HEK293 (cell line): ENCODE measurements around the gene NTMT1.

ENCODE experiments used
- CTCF ChIA-PET: fragments of 350-600 bp; formaldehyde crosslinking; extraction: SDS; loops from one replicate; lab custom pipeline; 2021; ENCODE audit warnings: antibody characterized with exemption; lab: Yijun Ruan, JAX
- POLR2A ChIA-PET: fragments of 300-600 bp; formaldehyde crosslinking; extraction: SDS; loops from one replicate; lab custom pipeline; 2020; ENCODE audit warnings: antibody characterized with exemption, inconsistent platforms; lab: Yijun Ruan, JAX
- H3K27ac ChIP-seq: fragments of 200-500 bp; sonication (Bioruptor generic); 2 replicates; pipeline ENCODE4 v1.5.1; 2014; ENCODE audit warnings: low read depth, low read length, control low read depth, inconsistent platforms; ENCODE audit errors: extremely low read depth
- H3K36me3 ChIP-seq, 2 experiments: fragments of 200-500 bp in 1 of 2; sonication (Bioruptor generic) in 1 of 2; 1 replicate in 1 of 2; 2 replicates in 1 of 2; pipeline ENCODE4 v1.5.1; 2014 to 2017; ENCODE audit warnings: inconsistent platforms in 2 of 2, low read length in 2 of 2; ENCODE audit not compliant: control insufficient read depth in 2 of 2, insufficient read depth in 1 of 2
- H3K4me1 ChIP-seq: fragments of 200-500 bp; sonication (Bioruptor generic); 2 replicates; pipeline ENCODE4 v1.5.1; 2014; ENCODE audit warnings: mild to moderate bottlenecking, low read length, inconsistent platforms; ENCODE audit not compliant: control insufficient read depth, insufficient read depth
- H3K4me3 ChIP-seq: 2 replicates; pipeline ENCODE4 v1.5.1; 2011; ENCODE audit warnings: low read depth, mild to moderate bottlenecking, control low read depth, low read length, moderate library complexity
- H3K9me3 ChIP-seq: fragments of 200-500 bp; sonication (Bioruptor generic); 2 replicates; pipeline ENCODE4 v1.5.1; 2014; ENCODE audit warnings: low read depth, low read length, inconsistent platforms; ENCODE audit not compliant: control insufficient read depth, insufficient read depth
- ATF2 ChIP-seq: fragments of 450-650 bp; formaldehyde crosslinking; IDR thresholded peaks from 2 replicates; pipeline ENCODE4 v1.5.1; 2016; ENCODE audit warnings: missing biosample characterization, missing genetic modification characterization, low read depth
- SP7 ChIP-seq: fragments of 450-650 bp; formaldehyde crosslinking; IDR thresholded peaks from 2 replicates; pipeline ENCODE4 v1.5.1; 2016; ENCODE audit warnings: missing biosample characterization, missing genetic modification characterization
- TRIM28 ChIP-seq: IDR thresholded peaks from 2 replicates; pipeline ENCODE4 v1.6.1; 2011; ENCODE audit warnings: low read length, control low read depth, borderline replicate concordance
- ZBTB17 ChIP-seq: fragments of 450-650 bp; formaldehyde crosslinking; IDR thresholded peaks from 2 replicates; pipeline ENCODE4 v1.5.1; 2016; ENCODE audit warnings: missing biosample characterization, missing genetic modification characterization
- ZBTB7A ChIP-seq: fragments of 450-650 bp; formaldehyde crosslinking; IDR thresholded peaks from 2 replicates; pipeline ENCODE4 v1.5.1; 2016; ENCODE audit warnings: low read depth, missing biosample characterization, missing genetic modification characterization
- ZNF169 ChIP-seq: fragments of 450-650 bp; formaldehyde crosslinking; IDR thresholded peaks from 2 replicates; pipeline ENCODE4 v1.5.1; 2016; ENCODE audit warnings: missing biosample characterization, missing genetic modification characterization
- ZNF174 ChIP-seq: fragments of 450-650 bp; formaldehyde crosslinking; IDR thresholded peaks from 2 replicates; pipeline ENCODE4 v1.5.0; 2017; ENCODE audit warnings: missing biosample characterization, mild to moderate bottlenecking, missing genetic modification characterization
- ZNF175 ChIP-seq: fragments of 450-650 bp; formaldehyde crosslinking; IDR thresholded peaks from 2 replicates; pipeline ENCODE4 v1.5.1; 2016; ENCODE audit warnings: missing biosample characterization, missing genetic modification characterization
- ZNF514 ChIP-seq: fragments of 450-650 bp; formaldehyde crosslinking; IDR thresholded peaks from 2 replicates; pipeline ENCODE4 v1.5.1; 2016; ENCODE audit warnings: missing biosample characterization, missing genetic modification characterization
- ZNF561 ChIP-seq: fragments of 450-650 bp; IDR thresholded peaks from 2 replicates; pipeline ENCODE4 v1.5.1; 2018; ENCODE audit warnings: missing biosample characterization, missing genetic modification characterization, borderline replicate concordance
- ZNF571 ChIP-seq: fragments of 450-650 bp; formaldehyde crosslinking; IDR thresholded peaks from 2 replicates; pipeline ENCODE4 v1.5.0; 2017; ENCODE audit warnings: missing biosample characterization, missing genetic modification characterization
- ZNF585B ChIP-seq: fragments of 450-650 bp; formaldehyde crosslinking; IDR thresholded peaks from 2 replicates; pipeline ENCODE4 v1.5.1; 2016; ENCODE audit warnings: missing biosample characterization, missing genetic modification characterization
- TF ChIP-seq, protein P1 (sequence below): IDR thresholded peaks from 2 replicates; pipeline ENCODE4 v1.6.1; 2011; ENCODE audit warnings: mild to moderate bottlenecking, low read depth, low read length, borderline replicate concordance
- TF ChIP-seq, protein P2 (sequence below): fragments of 450-650 bp; formaldehyde crosslinking; IDR thresholded peaks from 2 replicates; pipeline ENCODE4 v1.5.1; 2016; ENCODE audit warnings: missing biosample characterization, missing genetic modification characterization
- TF ChIP-seq, protein P3 (sequence below): fragments of 450-650 bp; formaldehyde crosslinking; IDR thresholded peaks from 2 replicates; pipeline ENCODE4 v1.5.1; 2016; ENCODE audit warnings: missing biosample characterization, missing genetic modification characterization
- TF ChIP-seq, protein P4 (sequence below): fragments of 450-650 bp; formaldehyde crosslinking; IDR thresholded peaks from 2 replicates; pipeline ENCODE4 v1.5.1; 2016; ENCODE audit warnings: missing biosample characterization, missing genetic modification characterization
- TF ChIP-seq, protein P5 (sequence below): sonication (generic); formaldehyde crosslinking; IDR thresholded peaks from 2 replicates; pipeline ENCODE4 v1.8.1; 2022; ENCODE audit warnings: mild to moderate bottlenecking, moderate library complexity, missing genetic modification reagents
- TF ChIP-seq, protein P6 (sequence below): fragments of 450-650 bp; formaldehyde crosslinking; IDR thresholded peaks from 2 replicates; pipeline ENCODE4 v1.5.0; 2017; ENCODE audit warnings: missing biosample characterization, missing genetic modification characterization, borderline replicate concordance
- TF ChIP-seq, protein P7 (sequence below): fragments of 450-650 bp; formaldehyde crosslinking; IDR thresholded peaks from 2 replicates; pipeline ENCODE4 v1.5.1; 2016; ENCODE audit warnings: missing biosample characterization, missing genetic modification characterization

Gene NTMT1

DNA sequence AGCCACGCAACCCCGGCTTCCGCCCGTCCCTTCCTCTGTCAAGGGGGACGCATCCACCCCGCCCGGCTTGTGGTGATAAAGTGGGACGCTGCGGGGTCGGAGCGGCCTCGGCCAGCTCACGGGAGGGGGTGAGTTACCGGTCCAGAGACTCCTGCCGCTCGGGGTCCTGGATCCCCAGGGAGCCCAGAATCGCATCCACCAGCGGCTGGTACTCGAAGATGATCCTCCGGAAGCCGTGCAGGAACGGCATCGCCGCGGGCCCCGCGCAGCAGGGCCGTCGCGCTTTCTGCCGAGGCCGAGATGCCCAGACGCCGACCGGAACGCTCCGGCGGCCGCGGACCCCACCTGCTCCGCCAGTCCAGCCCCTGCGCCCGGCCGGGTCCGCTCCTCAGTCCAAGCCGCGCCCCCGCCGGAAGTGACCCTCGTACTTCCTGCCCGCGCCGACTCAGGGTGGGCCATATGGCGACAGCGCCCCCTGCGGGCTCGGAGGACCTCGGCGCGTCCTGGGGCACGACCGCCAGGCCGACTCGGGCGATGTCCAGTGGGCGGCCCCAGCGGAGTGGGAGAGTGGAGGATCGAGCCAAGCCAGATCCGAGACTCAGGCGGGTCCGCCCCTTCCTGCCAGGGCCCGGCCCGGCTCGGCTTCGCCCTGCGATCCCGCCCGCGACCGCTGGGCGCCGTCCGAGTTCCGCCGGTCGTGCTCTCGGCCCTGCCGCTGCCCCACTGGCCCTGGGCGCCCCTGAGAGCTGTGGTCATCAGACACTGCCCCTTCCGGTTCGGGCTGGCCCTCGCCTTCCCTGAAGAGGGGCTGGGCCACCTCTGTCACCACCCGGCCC is 16.0 kb downstream of the NTMT1 start, which contains the start of gene ASB6 (continued):
- TF ChIP-seq, protein P1, sequence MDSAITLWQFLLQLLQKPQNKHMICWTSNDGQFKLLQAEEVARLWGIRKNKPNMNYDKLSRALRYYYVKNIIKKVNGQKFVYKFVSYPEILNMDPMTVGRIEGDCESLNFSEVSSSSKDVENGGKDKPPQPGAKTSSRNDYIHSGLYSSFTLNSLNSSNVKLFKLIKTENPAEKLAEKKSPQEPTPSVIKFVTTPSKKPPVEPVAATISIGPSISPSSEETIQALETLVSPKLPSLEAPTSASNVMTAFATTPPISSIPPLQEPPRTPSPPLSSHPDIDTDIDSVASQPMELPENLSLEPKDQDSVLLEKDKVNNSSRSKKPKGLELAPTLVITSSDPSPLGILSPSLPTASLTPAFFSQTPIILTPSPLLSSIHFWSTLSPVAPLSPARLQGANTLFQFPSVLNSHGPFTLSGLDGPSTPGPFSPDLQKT = no peak; the same call in 1 of the 2 replicates
- TF ChIP-seq ZNF561 (peak; percentile 96; the same call in 1 of the 2 replicates), ZNF175 (tag by site-specific recombination) (no peak), ZNF169 (tag by site-specific recombination) (no peak)

- Histone ChIP-seq H3K4me3 (no peak overlapping the region), H3K9me3 (no peaks in the 10 kb centered on the region), H3K4me1 (peaks cover 11% of the 10 kb centered on the region), H3K27ac (no peak overlapping the region), H3K36me3 (peaks cover 0 to 12% of the 10 kb centered on the region in 2 experiments; a peak in 1 of 3 replicates)
- CTCF ChIA-PET = interaction anchor here (0.6 to 3.6 kb wide), 13 partner anchors 13 to 535 kb away, joined by 3 to 30 read pairs (median 7); no protein-coding TSS in a partner anchor
- POLR2A ChIA-PET = interaction anchor here (1.1 kb wide), 1 partner anchor 133 kb away, joined by 3 read pairs; no protein-coding TSS in a partner anchor
- TF ChIP-seq, protein P1 = no peak
- TF ChIP-seq, protein P2, sequence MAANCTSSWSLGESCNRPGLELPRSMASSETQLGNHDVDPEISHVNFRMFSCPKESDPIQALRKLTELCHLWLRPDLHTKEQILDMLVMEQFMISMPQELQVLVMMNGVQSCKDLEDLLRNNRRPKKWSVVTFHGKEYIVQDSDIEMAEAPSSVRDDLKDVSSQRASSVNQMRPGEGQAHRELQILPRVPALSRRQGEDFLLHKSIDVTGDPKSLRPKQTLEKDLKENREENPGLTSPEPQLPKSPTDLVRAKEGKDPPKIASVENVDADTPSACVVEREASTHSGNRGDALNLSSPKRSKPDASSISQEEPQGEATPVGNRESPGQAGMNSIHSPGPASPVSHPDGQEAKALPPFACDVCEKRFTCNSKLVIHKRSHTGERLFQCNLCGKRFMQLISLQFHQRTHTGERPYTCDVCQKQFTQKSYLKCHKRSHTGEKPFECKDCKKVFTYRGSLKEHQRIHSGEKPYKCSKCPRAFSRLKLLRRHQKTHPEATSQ (tag by site-specific recombination) = no peak
- TF ChIP-seq, protein P3, sequence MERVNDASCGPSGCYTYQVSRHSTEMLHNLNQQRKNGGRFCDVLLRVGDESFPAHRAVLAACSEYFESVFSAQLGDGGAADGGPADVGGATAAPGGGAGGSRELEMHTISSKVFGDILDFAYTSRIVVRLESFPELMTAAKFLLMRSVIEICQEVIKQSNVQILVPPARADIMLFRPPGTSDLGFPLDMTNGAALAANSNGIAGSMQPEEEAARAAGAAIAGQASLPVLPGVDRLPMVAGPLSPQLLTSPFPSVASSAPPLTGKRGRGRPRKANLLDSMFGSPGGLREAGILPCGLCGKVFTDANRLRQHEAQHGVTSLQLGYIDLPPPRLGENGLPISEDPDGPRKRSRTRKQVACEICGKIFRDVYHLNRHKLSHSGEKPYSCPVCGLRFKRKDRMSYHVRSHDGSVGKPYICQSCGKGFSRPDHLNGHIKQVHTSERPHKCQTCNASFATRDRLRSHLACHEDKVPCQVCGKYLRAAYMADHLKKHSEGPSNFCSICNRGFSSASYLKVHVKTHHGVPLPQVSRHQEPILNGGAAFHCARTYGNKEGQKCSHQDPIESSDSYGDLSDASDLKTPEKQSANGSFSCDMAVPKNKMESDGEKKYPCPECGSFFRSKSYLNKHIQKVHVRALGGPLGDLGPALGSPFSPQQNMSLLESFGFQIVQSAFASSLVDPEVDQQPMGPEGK (tag by site-specific recombination) = no peak
- no peak for TF ChIP-seq ZNF585B (tag by site-specific recombination)
- TF ChIP-seq, protein P4, sequence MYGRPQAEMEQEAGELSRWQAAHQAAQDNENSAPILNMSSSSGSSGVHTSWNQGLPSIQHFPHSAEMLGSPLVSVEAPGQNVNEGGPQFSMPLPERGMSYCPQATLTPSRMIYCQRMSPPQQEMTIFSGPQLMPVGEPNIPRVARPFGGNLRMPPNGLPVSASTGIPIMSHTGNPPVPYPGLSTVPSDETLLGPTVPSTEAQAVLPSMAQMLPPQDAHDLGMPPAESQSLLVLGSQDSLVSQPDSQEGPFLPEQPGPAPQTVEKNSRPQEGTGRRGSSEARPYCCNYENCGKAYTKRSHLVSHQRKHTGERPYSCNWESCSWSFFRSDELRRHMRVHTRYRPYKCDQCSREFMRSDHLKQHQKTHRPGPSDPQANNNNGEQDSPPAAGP (tag by site-specific recombination) = no peak
- TF ChIP-seq ATF2 (tag by site-specific recombination) = no peak
- no peak for TF ChIP-seq TRIM28
- TF ChIP-seq ZBTB17 (tag by site-specific recombination) = no peak
- TF ChIP-seq ZNF571 (tag by site-specific recombination) = no peak
- TF ChIP-seq, protein P5, sequence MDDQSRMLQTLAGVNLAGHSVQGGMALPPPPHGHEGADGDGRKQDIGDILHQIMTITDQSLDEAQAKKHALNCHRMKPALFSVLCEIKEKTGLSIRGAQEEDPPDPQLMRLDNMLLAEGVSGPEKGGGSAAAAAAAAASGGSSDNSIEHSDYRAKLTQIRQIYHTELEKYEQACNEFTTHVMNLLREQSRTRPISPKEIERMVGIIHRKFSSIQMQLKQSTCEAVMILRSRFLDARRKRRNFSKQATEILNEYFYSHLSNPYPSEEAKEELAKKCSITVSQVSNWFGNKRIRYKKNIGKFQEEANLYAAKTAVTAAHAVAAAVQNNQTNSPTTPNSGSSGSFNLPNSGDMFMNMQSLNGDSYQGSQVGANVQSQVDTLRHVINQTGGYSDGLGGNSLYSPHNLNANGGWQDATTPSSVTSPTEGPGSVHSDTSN (CRISPR knock-in tag) = no peak
- TF ChIP-seq, protein P6, sequence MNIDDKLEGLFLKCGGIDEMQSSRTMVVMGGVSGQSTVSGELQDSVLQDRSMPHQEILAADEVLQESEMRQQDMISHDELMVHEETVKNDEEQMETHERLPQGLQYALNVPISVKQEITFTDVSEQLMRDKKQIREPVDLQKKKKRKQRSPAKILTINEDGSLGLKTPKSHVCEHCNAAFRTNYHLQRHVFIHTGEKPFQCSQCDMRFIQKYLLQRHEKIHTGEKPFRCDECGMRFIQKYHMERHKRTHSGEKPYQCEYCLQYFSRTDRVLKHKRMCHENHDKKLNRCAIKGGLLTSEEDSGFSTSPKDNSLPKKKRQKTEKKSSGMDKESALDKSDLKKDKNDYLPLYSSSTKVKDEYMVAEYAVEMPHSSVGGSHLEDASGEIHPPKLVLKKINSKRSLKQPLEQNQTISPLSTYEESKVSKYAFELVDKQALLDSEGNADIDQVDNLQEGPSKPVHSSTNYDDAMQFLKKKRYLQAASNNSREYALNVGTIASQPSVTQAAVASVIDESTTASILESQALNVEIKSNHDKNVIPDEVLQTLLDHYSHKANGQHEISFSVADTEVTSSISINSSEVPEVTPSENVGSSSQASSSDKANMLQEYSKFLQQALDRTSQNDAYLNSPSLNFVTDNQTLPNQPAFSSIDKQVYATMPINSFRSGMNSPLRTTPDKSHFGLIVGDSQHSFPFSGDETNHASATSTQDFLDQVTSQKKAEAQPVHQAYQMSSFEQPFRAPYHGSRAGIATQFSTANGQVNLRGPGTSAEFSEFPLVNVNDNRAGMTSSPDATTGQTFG = no peak
- TF ChIP-seq, protein P7, sequence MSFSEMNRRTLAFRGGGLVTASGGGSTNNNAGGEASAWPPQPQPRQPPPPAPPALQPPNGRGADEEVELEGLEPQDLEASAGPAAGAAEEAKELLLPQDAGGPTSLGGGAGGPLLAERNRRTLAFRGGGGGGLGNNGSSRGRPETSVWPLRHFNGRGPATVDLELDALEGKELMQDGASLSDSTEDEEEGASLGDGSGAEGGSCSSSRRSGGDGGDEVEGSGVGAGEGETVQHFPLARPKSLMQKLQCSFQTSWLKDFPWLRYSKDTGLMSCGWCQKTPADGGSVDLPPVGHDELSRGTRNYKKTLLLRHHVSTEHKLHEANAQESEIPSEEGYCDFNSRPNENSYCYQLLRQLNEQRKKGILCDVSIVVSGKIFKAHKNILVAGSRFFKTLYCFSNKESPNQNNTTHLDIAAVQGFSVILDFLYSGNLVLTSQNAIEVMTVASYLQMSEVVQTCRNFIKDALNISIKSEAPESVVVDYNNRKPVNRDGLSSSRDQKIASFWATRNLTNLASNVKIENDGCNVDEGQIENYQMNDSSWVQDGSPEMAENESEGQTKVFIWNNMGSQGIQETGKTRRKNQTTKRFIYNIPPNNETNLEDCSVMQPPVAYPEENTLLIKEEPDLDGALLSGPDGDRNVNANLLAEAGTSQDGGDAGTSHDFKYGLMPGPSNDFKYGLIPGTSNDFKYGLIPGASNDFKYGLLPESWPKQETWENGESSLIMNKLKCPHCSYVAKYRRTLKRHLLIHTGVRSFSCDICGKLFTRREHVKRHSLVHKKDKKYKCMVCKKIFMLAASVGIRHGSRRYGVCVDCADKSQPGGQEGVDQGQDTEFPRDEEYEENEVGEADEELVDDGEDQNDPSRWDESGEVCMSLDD = no peak
- TF ChIP-seq SP7 = no peak
- TF ChIP-seq ZNF514 (tag by site-specific recombination) = no peak
- TF ChIP-seq ZNF174 (tag by site-specific recombination) = no peak
- no peak for TF ChIP-seq ZBTB7A (tag by site-specific recombination)
These were observed 17.7 kb downstream of the NTMT1 start for GRCh38 chr9:129643706-129644105.
